ENCODE results near the gene TMEM245. TPM values are rescaled to one million over a fixed set of nuclear protein-coding genes. Genes with fewer than 3 reads are reported as not detected.

TMEM245 gene
- total and polyA plus RNA-seq, 2 of the 13 experiments (the other 11 are each of a cell fraction or from before 2014, with no cell fraction given): 53.5 to 55.4 TPM

DNA sequence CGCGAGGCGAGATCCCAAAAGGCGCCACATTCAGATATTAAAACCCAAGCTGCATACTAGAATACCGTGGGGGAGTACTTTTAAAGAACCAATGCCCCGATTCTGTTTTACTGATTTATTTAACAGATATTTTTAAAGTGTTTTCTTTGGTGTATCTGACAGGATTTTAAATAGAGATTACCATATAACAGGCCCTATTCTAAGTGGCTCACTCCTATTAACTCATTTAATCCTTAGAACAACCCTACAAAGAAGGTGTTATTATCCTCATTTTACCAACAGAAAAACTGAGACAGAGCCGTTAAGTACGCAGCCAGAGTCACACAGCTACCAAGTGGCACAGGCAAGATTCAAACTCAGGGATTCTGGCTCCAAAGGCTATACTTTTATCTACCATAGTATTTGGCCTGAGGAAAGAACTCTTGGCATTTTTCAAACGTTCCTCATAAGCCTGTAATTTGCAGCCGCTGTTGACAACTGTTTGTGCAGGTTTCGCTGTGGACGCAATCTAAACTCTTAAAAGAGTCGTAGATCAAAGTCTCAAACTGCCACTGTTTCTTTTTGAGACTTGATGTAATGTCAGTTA, 550 bp upstream of the TMEM245 start (continued):
- TF ChIP-seq, protein P1, sequence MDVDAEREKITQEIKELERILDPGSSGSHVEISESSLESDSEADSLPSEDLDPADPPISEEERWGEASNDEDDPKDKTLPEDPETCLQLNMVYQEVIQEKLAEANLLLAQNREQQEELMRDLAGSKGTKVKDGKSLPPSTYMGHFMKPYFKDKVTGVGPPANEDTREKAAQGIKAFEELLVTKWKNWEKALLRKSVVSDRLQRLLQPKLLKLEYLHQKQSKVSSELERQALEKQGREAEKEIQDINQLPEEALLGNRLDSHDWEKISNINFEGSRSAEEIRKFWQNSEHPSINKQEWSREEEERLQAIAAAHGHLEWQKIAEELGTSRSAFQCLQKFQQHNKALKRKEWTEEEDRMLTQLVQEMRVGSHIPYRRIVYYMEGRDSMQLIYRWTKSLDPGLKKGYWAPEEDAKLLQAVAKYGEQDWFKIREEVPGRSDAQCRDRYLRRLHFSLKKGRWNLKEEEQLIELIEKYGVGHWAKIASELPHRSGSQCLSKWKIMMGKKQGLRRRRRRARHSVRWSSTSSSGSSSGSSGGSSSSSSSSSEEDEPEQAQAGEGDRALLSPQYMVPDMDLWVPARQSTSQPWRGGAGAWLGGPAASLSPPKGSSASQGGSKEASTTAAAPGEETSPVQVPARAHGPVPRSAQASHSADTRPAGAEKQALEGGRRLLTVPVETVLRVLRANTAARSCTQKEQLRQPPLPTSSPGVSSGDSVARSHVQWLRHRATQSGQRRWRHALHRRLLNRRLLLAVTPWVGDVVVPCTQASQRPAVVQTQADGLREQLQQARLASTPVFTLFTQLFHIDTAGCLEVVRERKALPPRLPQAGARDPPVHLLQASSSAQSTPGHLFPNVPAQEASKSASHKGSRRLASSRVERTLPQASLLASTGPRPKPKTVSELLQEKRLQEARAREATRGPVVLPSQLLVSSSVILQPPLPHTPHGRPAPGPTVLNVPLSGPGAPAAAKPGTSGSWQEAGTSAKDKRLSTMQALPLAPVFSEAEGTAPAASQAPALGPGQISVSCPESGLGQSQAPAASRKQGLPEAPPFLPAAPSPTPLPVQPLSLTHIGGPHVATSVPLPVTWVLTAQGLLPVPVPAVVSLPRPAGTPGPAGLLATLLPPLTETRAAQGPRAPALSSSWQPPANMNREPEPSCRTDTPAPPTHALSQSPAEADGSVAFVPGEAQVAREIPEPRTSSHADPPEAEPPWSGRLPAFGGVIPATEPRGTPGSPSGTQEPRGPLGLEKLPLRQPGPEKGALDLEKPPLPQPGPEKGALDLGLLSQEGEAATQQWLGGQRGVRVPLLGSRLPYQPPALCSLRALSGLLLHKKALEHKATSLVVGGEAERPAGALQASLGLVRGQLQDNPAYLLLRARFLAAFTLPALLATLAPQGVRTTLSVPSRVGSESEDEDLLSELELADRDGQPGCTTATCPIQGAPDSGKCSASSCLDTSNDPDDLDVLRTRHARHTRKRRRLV (CRISPR knock-in tag; IDR thresholded peaks at IDR 0.05): no peak
- TF ChIP-seq MED1 (CRISPR knock-in tag; IDR thresholded peaks at IDR 0.05) (0 out of 2 replicates have a peak, but pooled peaks have one; percentile 7), HDAC1 (CRISPR knock-in tag; IDR thresholded peaks at IDR 0.05) (no peak; the same call in 1 of the 2 replicates), SOX6 (IDR thresholded peaks at IDR 0.05) (no peak), SOX6 (CRISPR knock-in tag; IDR thresholded peaks at IDR 0.05) (0 out of 2 replicates have a peak, but pooled peaks have one; percentile 15), KDM5A (IDR thresholded peaks at IDR 0.05; ENCODE audit: borderline replicate concordance, low read length) (peak; percentile 97), ZNF546 (CRISPR knock-in tag; conservative IDR thresholded peaks at IDR 0.05) (no peak), SALL1 (CRISPR knock-in tag; IDR thresholded peaks at IDR 0.05) (no peak), ATF1 (CRISPR knock-in tag; IDR thresholded peaks at IDR 0.05) (no peak; the same call in 1 of the 2 replicates), POGK (CRISPR knock-in tag; conservative IDR thresholded peaks at IDR 0.05) (no peak), ZHX1 (CRISPR knock-in tag; IDR thresholded peaks at IDR 0.05; ENCODE audit: low read depth) (no peak), ZNF331 (CRISPR knock-in tag; IDR thresholded peaks at IDR 0.05) (no peak), ZZZ3 (CRISPR knock-in tag; IDR thresholded peaks at IDR 0.05; ENCODE audit: borderline replicate concordance) (no peak), CBFB (CRISPR knock-in tag; IDR thresholded peaks at IDR 0.05) (no peak), ZSCAN9 (CRISPR knock-in tag; IDR thresholded peaks at IDR 0.05; ENCODE audit: borderline replicate concordance) (no peak), POLR2AphosphoS2 (IDR thresholded peaks at IDR 0.05; ENCODE audit: low read depth, low read length) (no peak), TBX2 (CRISPR knock-in tag; IDR thresholded peaks at IDR 0.05; ENCODE audit: borderline replicate concordance) (0 out of 2 replicates have a peak, but pooled peaks have one; percentile 33)
- TF ChIP-seq, protein P2, sequence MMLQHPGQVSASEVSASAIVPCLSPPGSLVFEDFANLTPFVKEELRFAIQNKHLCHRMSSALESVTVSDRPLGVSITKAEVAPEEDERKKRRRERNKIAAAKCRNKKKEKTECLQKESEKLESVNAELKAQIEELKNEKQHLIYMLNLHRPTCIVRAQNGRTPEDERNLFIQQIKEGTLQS (CRISPR knock-in tag; IDR thresholded peaks at IDR 0.05): no peak
- TF ChIP-seq, protein P3, sequence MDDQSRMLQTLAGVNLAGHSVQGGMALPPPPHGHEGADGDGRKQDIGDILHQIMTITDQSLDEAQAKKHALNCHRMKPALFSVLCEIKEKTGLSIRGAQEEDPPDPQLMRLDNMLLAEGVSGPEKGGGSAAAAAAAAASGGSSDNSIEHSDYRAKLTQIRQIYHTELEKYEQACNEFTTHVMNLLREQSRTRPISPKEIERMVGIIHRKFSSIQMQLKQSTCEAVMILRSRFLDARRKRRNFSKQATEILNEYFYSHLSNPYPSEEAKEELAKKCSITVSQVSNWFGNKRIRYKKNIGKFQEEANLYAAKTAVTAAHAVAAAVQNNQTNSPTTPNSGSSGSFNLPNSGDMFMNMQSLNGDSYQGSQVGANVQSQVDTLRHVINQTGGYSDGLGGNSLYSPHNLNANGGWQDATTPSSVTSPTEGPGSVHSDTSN (CRISPR knock-in tag; IDR thresholded peaks at IDR 0.05; ENCODE audit: borderline replicate concordance): no peak

Data from HepG2 (cell line).